ENCODE measurements around the gene TMED8. TPM values are rescaled to one million over a fixed set of nuclear protein-coding genes. Genes with fewer than 3 reads are reported as not detected.

TMED8 gene
- total RNA-seq, 6 experiments from 2014 or later: 5.7 to 7.0 (median 6.6) TPM

DNA sequence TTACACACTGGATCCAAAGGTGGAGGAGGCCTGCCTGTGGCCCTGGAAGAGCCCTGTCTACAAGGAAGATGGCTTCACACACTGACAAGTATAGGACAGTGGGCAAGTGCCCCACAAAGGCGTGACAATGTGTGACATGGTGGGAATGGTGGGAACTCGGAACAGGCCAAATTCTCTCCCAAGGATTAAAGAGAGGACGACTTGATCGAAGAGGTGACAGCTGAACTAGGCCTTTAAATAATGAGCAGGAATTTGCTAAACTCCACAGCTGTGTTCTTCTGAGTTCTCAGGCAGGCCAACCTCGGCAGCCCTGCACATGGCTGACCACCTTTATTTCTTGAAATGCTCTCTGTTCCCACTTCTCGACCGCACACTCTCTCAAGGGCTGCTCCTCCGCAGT lies 80.0 kb downstream of the TMED8 start:
- H3K27ac Mint-ChIP-seq: no peak overlapping the region
- H3K4me1 Mint-ChIP-seq (ENCODE audit: low read depth): no peaks in the 10 kb centered on the region
- no peaks in the 10 kb centered on the region for H3K9me3 Mint-ChIP-seq
- no peak for DNase-seq
- peaks cover 14% of the 10 kb centered on the region for H3K36me3 Mint-ChIP-seq (ENCODE audit: low read depth)
- H3K4me3 Mint-ChIP-seq: no peak overlapping the region
- no peak for TF ChIP-seq CTCF (IDR thresholded peaks at IDR 0.05)
- no peaks in the 10 kb centered on the region; the same call in none of the 2 replicates for H3K27me3 Mint-ChIP-seq (ENCODE audit: insufficient read depth)

- no peaks in the 10 kb centered on the region for H3K4me1 Mint-ChIP-seq (ENCODE audit: low read depth)
- no peak overlapping the region for H3K4me3 Mint-ChIP-seq
- H3K36me3 Mint-ChIP-seq (ENCODE audit: low read depth): peaks cover 14% of the 10 kb centered on the region
- no peak for DNase-seq
- no peak for TF ChIP-seq CTCF (IDR thresholded peaks at IDR 0.05)
- no peaks in the 10 kb centered on the region; the same call in none of the 2 replicates for H3K27me3 Mint-ChIP-seq (ENCODE audit: insufficient read depth)
- H3K27ac Mint-ChIP-seq: no peak overlapping the region
- H3K9me3 Mint-ChIP-seq: no peaks in the 10 kb centered on the region
These were observed 80.7 kb downstream of the TMED8 start for GRCh38 chr14:77296155-77296554.

- Mint-ChIP-seq H3K4me1 (ENCODE audit: low read depth) (peaks cover 6% of the 10 kb centered on the region), H3K27me3 (ENCODE audit: insufficient read depth) (no peaks in the 10 kb centered on the region), H3K27ac (no peak overlapping the region; the same call in 1 of the 2 replicates), H3K36me3 (ENCODE audit: low read depth) (peaks cover 2% of the 10 kb centered on the region; the same call in 1 of the 2 replicates), H3K4me3 (no peak overlapping the region), H3K9me3 (no peaks in the 10 kb centered on the region)
- TF ChIP-seq CTCF (IDR thresholded peaks at IDR 0.05): peak; percentile 49
- DNase-seq: peak; percentile 63
These were observed 86.2 kb downstream of the TMED8 start for GRCh38 chr14:77290705-77291104.

GRCh38 chr14:77286576-77286975 lies 90.3 kb downstream of the TMED8 start:
- no peaks in the 10 kb centered on the region for H3K27me3 Mint-ChIP-seq (ENCODE audit: insufficient read depth)
- H3K27ac Mint-ChIP-seq: no peak overlapping the region
- H3K9me3 Mint-ChIP-seq: no peaks in the 10 kb centered on the region
- no peak for DNase-seq
- no peak for TF ChIP-seq CTCF (IDR thresholded peaks at IDR 0.05)
- H3K4me1 Mint-ChIP-seq (ENCODE audit: low read depth): peaks cover 6% of the 10 kb centered on the region
- peaks cover 11% of the 10 kb centered on the region; the same call in 1 of the 2 replicates for H3K36me3 Mint-ChIP-seq (ENCODE audit: low read depth)
- H3K4me3 Mint-ChIP-seq: no peak overlapping the region

Other genes starting within 250 kb of the TMED8 start
- not detected for gene ZDHHC22, start 235.3 kb downstream of the TMED8 start, total RNA-seq (2021; fragmentation: NEBNext Ultra II Directional; extraction: Animal tissue kit (Norgen Biotek cat#: 25700))
- gene TMEM63C, start 195.3 kb downstream of the TMED8 start, total RNA-seq (2021; fragmentation: NEBNext Ultra II Directional; extraction: Animal tissue kit (Norgen Biotek cat#: 25700)): under 1 TPM in 1 of 6 experiments, not detected in 5; 0.05 TPM
- gene NGB, start 105.9 kb downstream of the TMED8 start, total RNA-seq (2021; fragmentation: NEBNext Ultra II Directional; extraction: Animal tissue kit (Norgen Biotek cat#: 25700)): not detected
- gene POMT2, start 56.2 kb downstream of the TMED8 start, total RNA-seq (2021; fragmentation: NEBNext Ultra II Directional; extraction: Animal tissue kit (Norgen Biotek cat#: 25700)): 10 to 100 TPM; 21.7 to 39.0 (median 27.5) TPM
- 10 to 100 TPM in 5 of 6 experiments, 1 to 10 TPM in 1; 9.3 to 15.0 (median 10.3) TPM for gene GSTZ1, start 56.1 kb downstream of the TMED8 start, total RNA-seq (2021; fragmentation: NEBNext Ultra II Directional; extraction: Animal tissue kit (Norgen Biotek cat#: 25700))
- gene SAMD15, start 285 bp upstream of the TMED8 start, total RNA-seq (2021; fragmentation: NEBNext Ultra II Directional; extraction: Animal tissue kit (Norgen Biotek cat#: 25700)): 1 to 10 TPM in 5 of 6 experiments, under 1 TPM in 1; 0.83 to 1.7 (median 1.3) TPM
- gene NOXRED1, start 46.4 kb upstream of the TMED8 start, total RNA-seq (2021; fragmentation: NEBNext Ultra II Directional; extraction: Animal tissue kit (Norgen Biotek cat#: 25700)): under 1 TPM in 3 of 6 experiments, not detected in 3; 0.09 to 0.33 (median 0.25) TPM
- 10 to 100 TPM; 14.2 to 17.4 (median 15.3) TPM for gene VIPAS39, start 80.5 kb upstream of the TMED8 start, total RNA-seq (2021; fragmentation: NEBNext Ultra II Directional; extraction: Animal tissue kit (Norgen Biotek cat#: 25700))
- 100 to 1,000 TPM; 155 to 219 (median 178) TPM for gene AHSA1, start 81.0 kb upstream of the TMED8 start, total RNA-seq (2021; fragmentation: NEBNext Ultra II Directional; extraction: Animal tissue kit (Norgen Biotek cat#: 25700))
- under 1 TPM in 1 of 6 experiments, not detected in 5; 0.10 TPM for gene ISM2, start 121.7 kb upstream of the TMED8 start, total RNA-seq (2021; fragmentation: NEBNext Ultra II Directional; extraction: Animal tissue kit (Norgen Biotek cat#: 25700))
- 10 to 100 TPM; 51.2 to 59.2 (median 52.3) TPM for gene SPTLC2, start 239.5 kb upstream of the TMED8 start, total RNA-seq (2021; fragmentation: NEBNext Ultra II Directional; extraction: Animal tissue kit (Norgen Biotek cat#: 25700))

Data from HFFc6 (cell line).